Measurements from ENCODE around the gene MELTF.

The MELTF gene

DNA sequence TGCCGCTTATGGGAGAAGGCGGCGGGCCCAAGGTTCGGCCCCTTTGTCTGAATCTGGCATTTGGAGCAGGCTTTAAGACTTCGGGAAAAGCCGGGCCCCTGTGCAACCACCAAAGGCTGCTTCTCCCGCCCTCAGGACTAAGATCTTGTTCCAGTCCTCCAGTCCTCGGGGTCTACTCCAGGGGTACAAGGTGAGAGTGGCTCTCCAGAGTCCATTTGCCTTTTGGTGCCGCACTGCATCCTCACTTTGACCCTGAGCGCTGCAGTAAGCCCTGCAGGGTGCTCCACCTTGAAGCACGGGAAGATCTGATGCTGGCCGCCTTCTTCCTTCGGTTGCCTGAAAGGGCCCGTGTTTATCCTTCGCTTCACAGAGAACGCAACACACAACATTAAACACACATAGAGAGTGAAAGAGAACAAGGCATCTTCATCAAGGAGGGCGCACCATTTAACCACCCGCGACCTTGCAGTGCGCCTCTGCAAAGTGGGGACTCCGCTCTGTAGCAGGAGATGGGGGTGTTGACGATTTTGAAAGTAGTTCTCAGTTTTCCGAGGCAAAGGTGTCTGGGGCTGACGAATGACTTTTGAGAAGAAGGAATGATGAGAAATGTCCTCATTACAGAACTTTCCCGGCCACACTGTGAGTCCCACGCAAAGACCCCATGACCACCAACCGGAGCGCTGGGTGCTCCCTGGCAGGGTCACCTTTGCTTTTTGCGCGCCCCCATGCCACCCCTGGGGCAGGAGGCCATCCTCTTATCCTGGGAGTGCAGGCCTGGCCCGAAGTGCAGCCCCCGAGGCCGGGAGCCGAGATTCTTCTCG, 62.0 kb downstream of the MELTF start:
- no peak for DNase-seq

DNA sequence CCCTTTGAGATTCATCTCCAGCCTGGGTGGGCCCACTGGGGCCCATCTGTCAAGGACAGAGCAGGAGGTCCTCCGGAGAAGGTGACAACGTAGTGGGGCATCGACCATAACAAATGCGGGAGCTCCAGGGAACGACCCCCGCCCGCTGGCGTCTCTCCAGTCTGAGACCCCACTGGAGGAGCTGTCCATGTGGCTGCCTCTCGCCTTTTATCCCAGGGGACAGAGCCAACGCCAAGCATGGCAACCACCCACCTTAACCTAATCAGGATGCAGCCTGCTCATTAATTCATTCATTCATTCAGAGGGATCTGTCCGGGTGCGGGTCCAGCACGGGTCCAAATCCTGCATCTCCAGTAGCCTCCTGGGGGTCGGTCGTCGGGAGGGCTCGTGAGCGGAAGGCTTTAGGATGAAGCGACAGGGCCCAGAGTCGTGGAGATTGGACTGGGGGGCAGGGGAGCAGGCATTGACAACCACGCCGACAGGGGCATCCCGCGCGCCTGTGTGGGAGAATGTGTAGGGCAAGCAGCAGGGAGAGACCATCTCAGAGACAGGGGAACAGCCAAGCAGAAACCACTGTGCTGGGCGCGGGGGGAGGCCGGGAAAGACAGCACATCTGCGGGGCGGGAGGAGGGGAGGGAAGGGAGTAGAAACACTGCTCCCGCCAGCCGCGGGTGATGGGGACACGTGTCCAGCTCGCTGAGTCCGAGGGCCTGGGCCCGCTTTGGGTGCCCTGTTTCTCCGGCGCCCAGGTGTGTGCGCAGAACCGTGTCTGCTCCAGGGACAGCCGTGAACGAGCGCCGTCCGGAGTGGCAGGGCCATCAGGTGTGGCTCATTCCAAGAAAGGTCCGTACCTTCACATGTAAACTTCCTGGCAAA, 62.9 kb downstream of the MELTF start:
- DNase-seq, result no peak

DNA sequence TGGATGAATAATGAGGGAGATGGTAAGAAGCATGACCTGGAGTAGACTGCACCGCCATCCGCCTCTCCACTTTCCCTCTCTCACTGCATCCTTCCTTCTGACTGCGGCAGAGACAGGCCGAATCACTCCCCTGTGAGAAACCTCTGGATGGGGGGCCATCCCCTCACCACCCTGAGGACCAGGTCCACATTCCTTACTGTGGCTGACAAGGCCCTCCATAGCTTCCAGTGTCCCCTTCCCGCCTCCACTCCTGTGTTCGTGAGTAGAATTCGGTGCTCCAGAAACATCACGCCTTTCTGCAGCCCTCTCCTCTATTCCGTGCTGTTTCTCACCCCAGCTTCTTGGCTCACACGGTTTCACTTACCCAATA, 63.8 kb downstream of the MELTF start:
- no peak for DNase-seq

DNA sequence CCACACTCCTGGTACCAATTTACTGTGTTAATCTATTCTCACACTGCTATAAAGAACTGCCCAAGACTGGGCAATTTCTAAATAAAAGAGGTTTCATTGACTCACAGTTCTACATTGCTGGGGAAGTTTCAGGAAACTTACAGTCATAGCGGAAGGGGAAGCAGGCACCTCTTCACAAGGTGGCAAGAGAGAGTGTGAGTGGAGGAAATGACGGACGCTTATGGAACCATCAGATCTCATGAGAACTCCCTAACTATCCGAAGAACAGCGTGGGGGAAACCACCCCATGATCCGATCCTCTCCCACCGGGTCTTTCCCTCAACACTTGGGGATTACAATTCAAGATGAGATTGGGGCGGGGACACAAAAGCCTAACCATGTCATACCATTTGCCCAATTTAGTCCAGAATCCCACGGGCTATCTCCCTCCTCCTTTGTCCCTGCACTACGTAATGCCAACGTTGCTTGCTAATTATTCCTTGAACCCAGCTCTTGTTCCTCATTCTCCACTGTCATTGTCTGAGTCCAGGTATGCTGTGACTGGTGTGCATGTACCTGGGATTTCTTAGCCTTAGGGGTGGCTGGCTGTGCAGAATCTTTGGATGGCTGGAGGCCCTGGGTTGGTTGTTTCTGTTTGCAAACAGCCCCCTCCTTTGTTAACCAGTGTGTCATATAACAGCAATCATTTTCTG, 64.4 kb downstream of the MELTF start:
- no peak for DNase-seq

DNA sequence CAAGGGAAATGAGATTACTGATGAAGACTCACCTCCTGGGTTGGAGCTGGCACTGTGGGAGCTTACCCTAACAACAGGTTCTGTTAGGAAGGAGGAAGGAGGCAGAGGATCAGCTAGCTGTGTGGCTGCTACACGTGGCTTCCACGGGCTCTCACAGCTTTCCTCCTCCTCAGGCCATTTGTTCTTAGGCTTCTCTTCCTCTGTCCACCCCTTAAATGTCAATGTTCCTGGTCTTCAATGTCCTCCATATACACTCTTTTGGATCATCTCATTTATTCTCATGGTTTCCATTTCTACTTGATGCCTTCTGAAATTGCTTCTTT, 66.0 kb downstream of the MELTF start:
- DNase-seq, result no peak

DNA sequence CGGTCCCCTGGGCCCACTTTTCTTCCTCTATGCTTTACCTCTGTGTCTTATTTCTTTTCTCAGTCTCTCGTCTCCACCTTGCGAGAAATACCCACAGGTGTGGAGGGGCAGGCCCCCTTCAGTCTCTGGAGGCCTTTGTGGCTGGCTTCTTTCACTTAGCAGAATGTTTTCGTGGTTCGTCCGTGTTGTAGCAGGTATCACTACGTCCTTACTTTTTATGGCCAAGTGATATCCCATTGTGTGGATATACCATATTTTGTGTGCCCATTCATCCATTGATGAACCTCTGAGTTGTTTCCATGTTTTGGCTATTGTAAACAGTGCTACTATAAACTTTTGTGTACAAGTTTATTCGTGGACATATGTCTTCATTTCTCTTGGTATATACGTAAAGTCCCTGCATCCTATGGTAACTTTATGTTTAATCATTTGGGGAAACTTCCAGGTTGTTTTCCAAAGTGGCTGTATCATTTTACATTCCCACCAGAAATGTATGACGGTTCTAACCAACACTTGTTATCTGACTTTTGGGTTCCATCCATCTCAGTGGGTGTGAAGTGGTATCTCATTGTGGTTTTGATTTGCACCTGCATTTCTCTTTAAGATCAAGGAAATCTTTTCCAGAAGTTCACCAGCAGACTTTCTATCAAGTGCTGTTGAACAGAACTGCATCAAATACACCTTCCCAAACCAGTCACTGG, 66.5 kb downstream of the MELTF start:
- no peak for DNase-seq

DNA sequence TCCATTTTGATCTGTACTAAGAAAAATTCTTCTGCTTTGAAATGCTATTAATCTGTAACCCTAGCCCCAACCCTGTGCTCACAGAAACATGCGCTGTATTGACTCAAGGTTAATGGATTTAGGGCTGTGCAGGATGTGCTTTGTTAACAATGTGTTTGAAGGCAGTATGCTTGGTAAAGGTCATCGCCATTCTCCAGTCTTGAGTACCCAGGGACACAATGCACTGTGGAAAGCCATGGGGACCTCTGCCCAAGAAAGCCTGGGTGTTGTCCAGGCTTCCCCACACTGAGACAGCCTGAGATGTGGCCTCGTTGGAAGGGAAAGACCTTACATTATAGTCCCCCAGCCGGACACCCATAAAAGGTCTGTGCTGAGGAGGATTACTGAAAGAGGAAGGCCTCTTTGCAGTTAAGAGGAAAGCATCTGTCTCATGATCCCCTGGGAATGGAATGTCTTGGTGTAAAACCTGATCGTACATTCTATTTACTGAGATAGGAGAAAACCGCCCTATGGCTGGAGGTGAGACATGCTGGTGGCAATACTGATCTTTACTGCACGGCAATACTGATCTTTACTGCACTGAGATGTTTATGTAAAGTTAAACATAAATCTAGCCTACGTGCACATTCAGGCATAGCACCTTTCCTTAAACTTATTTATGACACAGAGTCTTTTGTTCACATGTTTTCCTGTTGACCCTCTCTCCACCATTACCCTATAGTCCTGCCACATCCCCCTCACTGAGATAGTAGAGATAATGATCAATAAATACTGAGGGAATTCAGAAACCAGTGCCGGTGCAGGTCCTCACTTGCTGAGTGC, 67.3 kb downstream of the MELTF start:
- DNase-seq, result no peak

DNA sequence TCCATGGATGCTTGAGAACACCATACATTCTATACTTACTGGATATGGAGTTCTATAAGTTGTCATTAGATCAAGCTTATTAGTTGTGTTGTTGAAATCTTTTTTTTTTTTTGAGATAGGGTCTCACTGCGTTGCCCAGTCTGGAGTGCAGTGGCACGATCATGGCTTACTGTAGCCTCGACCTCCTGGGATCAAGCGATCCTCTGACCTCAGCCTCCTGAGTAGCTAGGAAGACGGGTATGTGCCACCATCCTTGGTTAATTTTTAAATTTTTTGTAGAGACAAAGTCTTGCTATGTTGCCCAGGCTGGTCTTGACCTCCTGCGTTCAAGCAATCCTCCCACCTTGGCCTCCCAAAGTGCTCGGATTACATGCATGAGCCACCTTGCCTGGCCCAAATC, 74.8 kb downstream of the MELTF start:
- DNase-seq, result no peak

Measured in SHP77 (cell line).